Endothelial cell of umbilical vein (primary cell): ENCODE results near the gene SLC38A4.

ENCODE experiments used
- EZH2 ChIP-seq: IDR thresholded peaks from 2 replicates; pipeline ENCODE4 v1.6.1; 2012; ENCODE audit warnings: borderline replicate concordance, low read depth, mild to moderate bottlenecking, moderate library complexity, low read length, inconsistent platforms; ENCODE audit not compliant: severe bottlenecking
- GATA2 ChIP-seq: IDR thresholded peaks from 2 replicates; pipeline ENCODE4 v1.7.0; 2011; ENCODE audit warnings: low read depth, mild to moderate bottlenecking, moderate library complexity, mixed read lengths, low read length; ENCODE audit not compliant: insufficient read length, insufficient read depth
- MAX ChIP-seq: IDR thresholded peaks from 2 replicates; pipeline ENCODE4 v1.6.1; 2011; ENCODE audit not compliant: insufficient read depth, insufficient read length
- MYC ChIP-seq: IDR thresholded peaks from one replicate; pipeline ENCODE4 v1.6.1; 2011; ENCODE audit warnings: mild to moderate bottlenecking, low read depth, low read length
- POLR2A ChIP-seq: IDR thresholded peaks from 2 replicates; pipeline ENCODE4 v1.6.1; 2012; ENCODE audit warnings: low read depth, mild to moderate bottlenecking, control low read depth, low read length
- POLR2AphosphoS5 ChIP-seq: IDR thresholded peaks from 2 replicates; pipeline ENCODE4 v1.6.1; 2012; ENCODE audit warnings: low read depth, mild to moderate bottlenecking, control low read depth, low read length, moderate library complexity; ENCODE audit not compliant: insufficient read depth
- TF ChIP-seq, protein P1 (sequence below), 2 donors: IDR thresholded peaks; 1 replicate in 1 of 2; 2 replicates in 1 of 2; pipeline ENCODE4 v1.5.1; 2011; ENCODE audit warnings: low read length in 2 of 2, mild to moderate bottlenecking in 2 of 2, moderate library complexity in 2 of 2, control low read depth in 1 of 2, inconsistent platforms in 1 of 2, low read depth in 1 of 2; ENCODE audit not compliant: insufficient read depth in 1 of 2; ENCODE audit errors: extremely low read depth in 1 of 2

GRCh38 chr12:46754550-46754949, 71.2 kb downstream of the SLC38A4 start:
- TF ChIP-seq POLR2A (no peak), MAX (no peak), EZH2 (no peak), GATA2 (no peak), POLR2AphosphoS5 (no peak), MYC (no peak)
- TF ChIP-seq, protein P1, sequence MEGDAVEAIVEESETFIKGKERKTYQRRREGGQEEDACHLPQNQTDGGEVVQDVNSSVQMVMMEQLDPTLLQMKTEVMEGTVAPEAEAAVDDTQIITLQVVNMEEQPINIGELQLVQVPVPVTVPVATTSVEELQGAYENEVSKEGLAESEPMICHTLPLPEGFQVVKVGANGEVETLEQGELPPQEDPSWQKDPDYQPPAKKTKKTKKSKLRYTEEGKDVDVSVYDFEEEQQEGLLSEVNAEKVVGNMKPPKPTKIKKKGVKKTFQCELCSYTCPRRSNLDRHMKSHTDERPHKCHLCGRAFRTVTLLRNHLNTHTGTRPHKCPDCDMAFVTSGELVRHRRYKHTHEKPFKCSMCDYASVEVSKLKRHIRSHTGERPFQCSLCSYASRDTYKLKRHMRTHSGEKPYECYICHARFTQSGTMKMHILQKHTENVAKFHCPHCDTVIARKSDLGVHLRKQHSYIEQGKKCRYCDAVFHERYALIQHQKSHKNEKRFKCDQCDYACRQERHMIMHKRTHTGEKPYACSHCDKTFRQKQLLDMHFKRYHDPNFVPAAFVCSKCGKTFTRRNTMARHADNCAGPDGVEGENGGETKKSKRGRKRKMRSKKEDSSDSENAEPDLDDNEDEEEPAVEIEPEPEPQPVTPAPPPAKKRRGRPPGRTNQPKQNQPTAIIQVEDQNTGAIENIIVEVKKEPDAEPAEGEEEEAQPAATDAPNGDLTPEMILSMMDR (IDR thresholded peaks at IDR 0.05; ENCODE audit: extremely low read depth in 1 of 2, insufficient read depth in 1 of 2, low read depth in 1 of 2, low read length in 2 of 2), result no peak
